GM18858 (cell line): ENCODE results near the gene FAM107B.

Experiments
- ATAC-seq: cut with Tn5 transposase; IDR thresholded peaks from one replicate; pipeline ENCODE4 v1.9.1; 2021; ENCODE audit not compliant: unreplicated experiment

Gene FAM107B

DNA sequence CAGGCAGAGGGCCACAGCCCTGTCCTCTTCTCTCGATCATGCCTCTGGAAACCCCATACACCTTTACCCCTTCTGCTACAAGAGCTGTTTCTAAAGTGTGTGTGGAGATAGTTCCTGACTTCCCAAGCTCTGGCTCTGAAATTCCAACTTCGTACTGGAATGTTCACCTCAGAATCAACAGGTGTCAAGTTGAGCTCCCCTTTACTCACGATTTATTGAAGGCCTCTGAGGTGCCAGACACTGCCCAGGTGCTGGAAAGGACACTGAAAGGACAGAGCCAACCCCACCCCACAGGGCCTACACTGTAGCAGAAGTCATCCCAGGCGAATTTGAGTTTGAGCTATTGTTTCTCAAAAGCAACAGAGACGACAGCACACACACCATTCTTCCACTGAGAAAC is 234.1 kb downstream of the FAM107B start:
- no peak for ATAC-seq

DNA sequence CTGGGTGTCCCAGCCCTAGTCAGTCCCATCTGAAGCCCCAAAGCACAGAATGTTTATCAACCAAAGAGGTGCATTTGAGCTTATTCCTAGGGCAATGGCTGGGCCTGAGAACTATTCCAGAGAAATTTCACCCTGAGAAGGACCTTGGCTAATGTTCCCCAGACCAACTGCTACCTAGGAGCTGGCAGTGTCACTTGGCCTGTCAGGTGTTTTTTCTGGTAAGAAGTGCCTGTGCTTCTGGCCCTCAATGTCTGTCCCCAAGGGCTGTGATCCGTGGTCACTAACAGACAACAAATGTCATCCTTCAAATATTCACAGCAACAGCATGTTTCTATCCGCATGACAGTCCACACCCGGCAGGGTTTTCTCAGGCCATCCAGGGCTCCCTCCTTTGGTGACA is 234.6 kb downstream of the FAM107B start:
- ATAC-seq, result no peak

- no peak for ATAC-seq
Observed at GRCh38 chr10:14539176-14539575, 235.5 kb downstream of the FAM107B start.

DNA sequence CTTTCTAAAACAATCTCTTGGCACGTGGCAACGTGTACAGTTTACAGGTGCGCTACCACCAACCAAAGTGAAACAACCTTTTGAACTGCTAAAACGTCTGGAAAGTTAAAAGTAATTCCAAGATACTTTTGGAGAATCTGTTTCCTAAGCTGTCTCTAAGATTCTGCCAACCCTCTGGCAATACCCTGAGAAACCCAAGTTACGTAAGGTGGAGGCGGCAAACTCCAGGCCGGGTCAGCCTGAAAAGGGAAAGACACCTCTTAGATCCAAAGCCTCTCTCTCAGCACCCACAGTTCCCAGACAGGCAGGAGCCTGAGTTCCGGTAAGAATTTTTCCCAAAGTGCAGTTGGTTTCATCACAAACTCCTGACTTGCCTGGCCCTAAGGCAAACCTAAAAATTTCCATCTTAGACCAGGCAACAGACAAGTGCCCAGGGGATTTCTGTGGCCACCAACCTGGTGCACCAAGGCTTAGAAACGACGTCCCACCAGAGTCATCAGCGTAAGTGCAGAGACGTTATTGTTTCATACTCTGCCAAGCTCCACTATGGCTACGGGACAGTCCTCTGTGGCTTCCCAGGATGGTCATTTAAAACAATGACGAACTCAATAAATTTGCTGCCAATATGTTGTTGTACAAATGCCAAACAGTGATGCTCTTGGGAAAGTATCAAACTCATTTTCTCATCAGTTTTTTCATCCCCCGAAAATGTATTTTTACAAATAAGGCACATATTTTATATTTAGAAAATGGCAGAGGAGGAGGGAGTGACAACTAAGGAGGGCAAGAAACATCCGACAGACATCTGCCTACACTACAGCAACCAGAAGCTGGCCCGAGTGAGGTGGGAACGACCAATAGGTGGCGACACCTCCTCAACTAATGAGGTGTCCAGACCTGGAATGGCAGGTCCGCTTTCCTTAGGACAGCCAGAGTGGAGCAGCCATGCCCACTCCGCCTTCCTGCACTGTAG is 238.2 kb downstream of the FAM107B start:
- ATAC-seq, result no peak

- no peak for ATAC-seq
Observed at GRCh38 chr10:14535457-14536130, 239.1 kb downstream of the FAM107B start.

GRCh38 chr10:14534152-14534551 is 240.5 kb downstream of the FAM107B start:
- ATAC-seq, result no peak

DNA sequence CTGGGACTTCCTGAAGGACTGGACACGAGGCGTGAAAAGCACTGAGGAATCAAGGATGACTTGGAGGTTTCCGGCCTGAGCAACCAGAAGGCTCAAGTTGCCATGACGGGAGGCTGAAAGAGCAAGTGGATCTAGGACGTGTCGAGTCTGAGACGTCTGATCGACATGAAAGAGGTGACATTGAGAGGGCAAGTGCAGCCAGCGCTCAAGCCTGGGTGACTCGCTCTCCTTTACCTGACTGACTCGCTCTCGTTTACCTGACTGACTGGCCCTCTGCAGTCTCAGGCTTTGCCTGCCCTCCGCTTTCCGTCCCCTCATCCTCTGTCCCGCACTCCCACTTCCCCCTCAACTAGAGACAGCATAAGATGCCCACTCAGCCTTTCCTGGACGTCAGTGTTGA is 241.4 kb downstream of the FAM107B start:
- ATAC-seq, result no peak

DNA sequence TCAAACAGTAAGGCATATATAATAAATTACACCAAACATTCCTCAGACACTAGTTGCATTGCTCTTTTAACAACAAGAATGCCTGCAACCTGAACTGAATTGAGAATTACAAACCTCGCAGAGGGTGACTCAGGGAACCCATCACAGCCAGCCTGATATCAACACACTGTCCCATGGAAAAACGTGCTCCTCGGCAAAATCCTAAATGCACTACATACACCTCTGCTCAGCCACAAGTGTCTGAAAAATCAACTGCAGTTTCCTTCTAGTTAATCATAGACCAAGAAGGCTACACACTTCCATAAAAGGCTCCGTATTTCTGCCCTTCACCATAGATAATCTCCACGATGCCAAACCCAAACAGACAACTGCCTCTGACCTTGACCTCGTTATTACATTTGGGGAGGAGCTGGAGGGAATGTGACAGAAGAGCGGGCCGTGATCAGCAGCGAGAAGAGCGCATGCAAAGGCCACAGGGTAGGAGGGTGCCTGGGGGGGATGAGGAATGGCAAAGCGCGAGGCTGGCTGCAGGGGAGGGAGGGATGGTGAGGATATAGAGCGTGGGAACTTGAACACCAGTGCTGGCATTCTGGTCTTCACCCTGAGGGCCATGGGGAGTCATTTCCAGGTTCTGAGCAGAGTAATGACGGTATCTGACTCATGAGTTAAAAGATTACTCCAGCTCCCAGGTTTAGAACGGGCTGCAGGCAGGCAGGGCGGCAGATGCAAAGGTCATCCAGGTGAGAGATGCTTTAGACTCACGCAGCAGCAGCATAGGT is 242.0 kb downstream of the FAM107B start:
- no peak for ATAC-seq

GRCh38 chr10:14531974-14532373 is 242.7 kb downstream of the FAM107B start:
- ATAC-seq, result no peak

- ATAC-seq, result no peak
Observed at GRCh38 chr10:14530465-14530864, 244.2 kb downstream of the FAM107B start.

- no peak for ATAC-seq
Observed at GRCh38 chr10:14529351-14529750, 245.3 kb downstream of the FAM107B start.

DNA sequence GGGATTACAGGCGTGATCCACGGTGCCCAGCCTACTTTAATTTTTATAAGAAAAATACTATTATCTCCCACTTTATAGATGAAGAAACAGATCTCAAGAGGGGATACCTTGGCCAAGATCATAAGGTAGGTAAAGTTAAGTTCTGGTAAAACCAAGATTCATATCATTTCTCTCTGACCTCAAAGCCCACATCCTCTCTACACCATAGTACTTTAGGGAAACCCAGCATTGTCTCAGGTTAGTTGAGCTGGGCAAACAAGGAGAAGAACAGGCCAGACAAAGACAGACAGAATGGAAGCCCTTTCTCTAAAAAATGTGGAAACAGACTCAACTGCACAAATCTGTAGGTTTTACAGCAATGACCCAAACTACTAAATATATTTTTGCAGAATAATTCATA is 246.2 kb downstream of the FAM107B start:
- ATAC-seq, result no peak

DNA sequence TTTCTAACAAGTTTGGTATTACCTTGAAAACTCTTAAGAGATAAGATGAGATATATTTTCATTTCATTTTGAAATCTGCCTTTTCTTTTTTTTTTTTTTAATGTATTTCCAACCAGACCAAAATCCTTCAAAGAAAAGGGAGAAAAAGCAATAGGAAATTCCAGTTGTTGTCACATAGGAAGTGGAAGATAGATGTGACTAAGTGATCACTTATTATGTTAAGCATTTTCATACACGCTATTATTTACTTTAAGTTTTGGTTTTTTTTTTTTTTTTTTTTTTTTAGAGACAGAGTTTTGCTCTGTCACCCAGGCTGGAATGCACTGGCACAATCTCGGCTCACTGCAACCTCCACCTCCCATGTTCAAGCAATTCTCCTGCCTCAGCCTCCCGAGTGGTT is 246.8 kb downstream of the FAM107B start:
- no peak for ATAC-seq

GRCh38 chr10:14527134-14527844 is 247.4 kb downstream of the FAM107B start:
- ATAC-seq, result no peak

GRCh38 chr10:14526326-14526725 is 248.4 kb downstream of the FAM107B start:
- no peak for ATAC-seq

GRCh38 chr10:14524691-14525324 is 249.9 kb downstream of the FAM107B start:
- ATAC-seq, result no peak

DNA sequence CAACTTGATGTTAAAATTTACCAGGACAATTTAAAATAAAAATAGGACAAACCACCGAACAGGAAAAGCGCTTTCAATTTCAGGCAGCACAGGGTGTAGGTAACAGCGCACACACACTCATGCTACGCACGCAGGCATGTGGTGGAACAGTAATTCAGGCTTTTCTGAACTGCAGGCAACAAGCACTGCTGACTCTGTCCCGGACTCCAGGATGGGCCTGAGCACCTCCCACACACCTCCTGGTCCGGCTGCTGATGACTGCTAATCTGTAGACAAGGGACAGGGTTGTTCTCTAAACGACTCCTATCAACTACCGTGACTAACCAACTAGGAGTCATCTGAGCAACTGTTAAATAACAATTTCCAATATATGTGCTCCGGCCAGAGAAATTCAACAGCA is 251.4 kb downstream of the FAM107B start:
- ATAC-seq, result no peak

DNA sequence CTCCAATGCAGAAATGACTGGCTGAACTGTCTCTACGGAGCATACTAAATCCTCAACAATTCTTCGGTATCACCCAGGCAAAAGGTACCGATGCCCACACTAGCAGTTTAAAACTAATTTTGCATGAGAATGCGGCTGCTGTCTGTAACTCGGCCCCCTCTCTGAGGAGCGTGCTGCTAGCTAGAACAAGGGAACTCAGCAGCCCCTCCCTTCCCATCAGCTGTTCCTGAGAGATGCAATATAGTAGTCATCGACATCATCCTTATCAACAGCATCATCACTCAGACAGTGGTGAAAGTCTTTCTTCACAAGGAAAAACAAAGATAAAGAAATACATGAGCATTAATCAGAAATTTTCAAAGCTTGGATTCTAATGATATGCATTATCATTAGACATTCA is 254.9 kb downstream of the FAM107B start:
- ATAC-seq, result no peak

DNA sequence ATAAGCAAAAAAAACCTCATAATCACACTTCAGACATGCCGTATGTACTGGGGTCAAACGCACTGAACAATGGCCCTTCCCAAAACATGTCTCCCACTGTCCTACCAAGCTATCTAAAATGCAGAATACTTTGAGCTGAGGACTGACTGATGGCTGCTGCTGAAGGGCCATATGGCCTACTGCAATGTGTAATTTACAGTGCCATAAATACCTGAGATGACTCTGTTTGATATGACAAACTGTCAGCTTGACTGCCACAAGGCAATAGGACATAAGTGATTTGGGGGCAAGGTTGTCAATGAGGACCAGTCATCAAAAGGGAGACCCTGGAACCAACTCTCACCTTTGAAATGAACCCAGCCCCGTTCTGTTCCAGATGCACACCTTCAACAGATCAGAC is 256.5 kb downstream of the FAM107B start:
- no peak for ATAC-seq

DNA sequence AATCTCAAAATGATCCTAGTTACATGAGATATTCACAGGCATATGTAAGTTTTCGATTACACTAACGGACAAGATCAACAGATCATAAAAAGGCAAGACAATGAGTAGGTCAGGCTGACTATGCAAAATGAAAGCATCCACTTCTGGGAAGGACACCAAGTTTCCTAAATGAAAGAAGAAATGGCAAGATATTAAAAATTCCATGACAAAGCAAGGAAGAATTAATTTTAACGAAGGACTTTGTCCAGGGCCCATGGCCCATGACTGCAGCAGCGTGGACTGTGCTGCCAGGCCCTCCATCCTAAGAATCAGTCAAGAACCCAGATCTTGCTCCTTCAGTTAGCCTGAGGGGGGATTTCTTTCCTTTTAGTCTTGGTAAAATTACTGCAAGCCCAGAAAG is 261.6 kb downstream of the FAM107B start:
- ATAC-seq, result no peak
